OCI-LY1 (cell line): Measurements from ENCODE around the gene TMC5.

Source experiments
- H2AFZ ChIP-seq: fragments of 200-600 bp; sonication (generic), shearing (Covaris generic); 2 replicates; pipeline ENCODE4 v1.6.0; 2014; ENCODE audit warnings: antibody characterized with exemption, mild to moderate bottlenecking, low read length
- H3F3A ChIP-seq: fragments of 200-600 bp; sonication (generic), shearing (Covaris generic); 2 replicates; pipeline ENCODE4 v1.6.0; 2014; ENCODE audit warnings: mild to moderate bottlenecking, antibody characterized with exemption, low read length, moderate library complexity; ENCODE audit not compliant: insufficient read depth
- H3K27ac ChIP-seq: fragments of 200-600 bp; sonication (generic); 2 replicates; pipeline ENCODE4 v1.5.1; 2014; ENCODE audit warnings: low read length, mixed run types, mild to moderate bottlenecking, low read depth; ENCODE audit not compliant: poor library complexity, severe bottlenecking
- H3K27me3 ChIP-seq: fragments of 200-600 bp; sonication (generic); 2 replicates; pipeline ENCODE4 v1.6.0; 2014; ENCODE audit warnings: antibody characterized with exemption, mild to moderate bottlenecking, low read length, moderate library complexity; ENCODE audit not compliant: insufficient read depth
- H3K36me3 ChIP-seq: fragments of 200-600 bp; sonication (generic); 2 replicates; pipeline ENCODE4 v1.6.1; 2014; ENCODE audit warnings: mild to moderate bottlenecking, antibody characterized with exemption, low read length, moderate library complexity, mixed read lengths; ENCODE audit not compliant: insufficient read depth
- H3K4me1 ChIP-seq: fragments of 200-600 bp; sonication (generic); 2 replicates; pipeline ENCODE4 v1.5.1; 2014; ENCODE audit warnings: mild to moderate bottlenecking, low read length, moderate library complexity; ENCODE audit not compliant: insufficient read depth, severe bottlenecking
- H3K4me2 ChIP-seq: fragments of 200-600 bp; sonication (generic), shearing (Covaris generic); 2 replicates; pipeline ENCODE4 v1.6.1; 2014; ENCODE audit warnings: low read length
- H3K4me3 ChIP-seq: fragments of 200-600 bp; sonication (generic); 2 replicates; pipeline ENCODE4 v1.5.1; 2014; ENCODE audit warnings: low read length, low read depth, mild to moderate bottlenecking, mixed read lengths; ENCODE audit not compliant: poor library complexity, severe bottlenecking
- H3K79me2 ChIP-seq: fragments of 200-600 bp; shearing (Covaris generic); 2 replicates; pipeline ENCODE4 v1.6.1; 2016; ENCODE audit warnings: mixed run types, low read length, mixed read lengths; ENCODE audit not compliant: insufficient read depth
- H3K9ac ChIP-seq: fragments of 200-600 bp; sonication (generic), shearing (Covaris generic); 2 replicates; pipeline ENCODE4 v1.6.1; 2014; ENCODE audit warnings: mild to moderate bottlenecking, low read length, mixed read lengths
- H3K9me2 ChIP-seq: fragments of 200-600 bp; sonication (generic), shearing (Covaris generic); 2 replicates; pipeline ENCODE4 v1.6.1; 2014; ENCODE audit warnings: low read depth, mild to moderate bottlenecking, low read length, mixed read lengths
- H3K9me3 ChIP-seq: fragments of 200-600 bp; shearing (Covaris generic); 2 replicates; pipeline ENCODE4 v1.6.1; 2014; ENCODE audit warnings: low read length, mixed read lengths
- H4K20me1 ChIP-seq: fragments of 200-600 bp; sonication (generic), shearing (Covaris generic); 2 replicates; pipeline ENCODE4 v1.6.0; 2016; ENCODE audit warnings: mild to moderate bottlenecking, low read length; ENCODE audit not compliant: insufficient read depth
- EZH2 ChIP-seq: fragments of 200-600 bp; sonication (generic), shearing (Covaris generic); IDR thresholded peaks from 2 replicates; pipeline ENCODE4 v1.8.0; 2017; ENCODE audit warnings: borderline replicate concordance, mixed run types, mild to moderate bottlenecking, antibody characterized with exemption, low read length, moderate library complexity, mixed read lengths
- TF ChIP-seq, protein P1 (sequence below): fragments of 200-600 bp; sonication (generic), shearing (Covaris generic); IDR thresholded peaks from 2 replicates; pipeline ENCODE4 v1.5.1; 2017; ENCODE audit warnings: mild to moderate bottlenecking, antibody characterized with exemption, low read length, moderate library complexity, mixed read lengths

TMC5 gene

DNA sequence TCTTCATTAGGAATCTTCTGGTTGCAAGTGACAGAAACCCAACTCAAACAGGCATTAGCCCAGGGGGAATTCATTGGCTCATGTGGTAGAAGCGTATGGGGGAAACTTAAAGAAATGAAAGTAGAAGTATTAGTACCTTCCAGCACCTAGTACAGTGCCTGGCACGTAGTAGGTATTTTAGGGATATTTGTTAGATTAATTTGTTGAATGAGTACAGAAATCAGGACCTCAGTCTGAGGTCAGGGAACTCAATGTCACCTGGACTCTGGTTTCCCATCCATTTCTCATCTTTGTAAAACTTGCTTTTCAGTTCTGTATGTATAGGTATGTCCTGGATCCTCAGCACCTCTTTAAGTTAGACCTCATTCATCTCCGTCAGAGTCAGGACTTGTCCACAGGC is 32.5 kb downstream of the TMC5 start:
- no peaks in the 10 kb centered on the region for H3K4me1 ChIP-seq
- H3K4me2 ChIP-seq = no peak overlapping the region
- H3K27me3 ChIP-seq = no peaks in the 10 kb centered on the region
- H3K4me3 ChIP-seq = no peak overlapping the region
- H2AFZ ChIP-seq = no peak overlapping the region
- no peaks in the 10 kb centered on the region for H3K36me3 ChIP-seq
- H3K9me2 ChIP-seq = no peaks in the 10 kb centered on the region
- no peaks in the 10 kb centered on the region for H3K9me3 ChIP-seq
- no peak overlapping the region for H3K9ac ChIP-seq
- no peak for TF ChIP-seq EZH2
- TF ChIP-seq, protein P1, sequence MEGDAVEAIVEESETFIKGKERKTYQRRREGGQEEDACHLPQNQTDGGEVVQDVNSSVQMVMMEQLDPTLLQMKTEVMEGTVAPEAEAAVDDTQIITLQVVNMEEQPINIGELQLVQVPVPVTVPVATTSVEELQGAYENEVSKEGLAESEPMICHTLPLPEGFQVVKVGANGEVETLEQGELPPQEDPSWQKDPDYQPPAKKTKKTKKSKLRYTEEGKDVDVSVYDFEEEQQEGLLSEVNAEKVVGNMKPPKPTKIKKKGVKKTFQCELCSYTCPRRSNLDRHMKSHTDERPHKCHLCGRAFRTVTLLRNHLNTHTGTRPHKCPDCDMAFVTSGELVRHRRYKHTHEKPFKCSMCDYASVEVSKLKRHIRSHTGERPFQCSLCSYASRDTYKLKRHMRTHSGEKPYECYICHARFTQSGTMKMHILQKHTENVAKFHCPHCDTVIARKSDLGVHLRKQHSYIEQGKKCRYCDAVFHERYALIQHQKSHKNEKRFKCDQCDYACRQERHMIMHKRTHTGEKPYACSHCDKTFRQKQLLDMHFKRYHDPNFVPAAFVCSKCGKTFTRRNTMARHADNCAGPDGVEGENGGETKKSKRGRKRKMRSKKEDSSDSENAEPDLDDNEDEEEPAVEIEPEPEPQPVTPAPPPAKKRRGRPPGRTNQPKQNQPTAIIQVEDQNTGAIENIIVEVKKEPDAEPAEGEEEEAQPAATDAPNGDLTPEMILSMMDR = no peak
- H3K27ac ChIP-seq = no peak overlapping the region
- no peaks in the 10 kb centered on the region for H4K20me1 ChIP-seq
- H3F3A ChIP-seq = no peaks in the 10 kb centered on the region
- no peaks in the 10 kb centered on the region for H3K79me2 ChIP-seq

DNA sequence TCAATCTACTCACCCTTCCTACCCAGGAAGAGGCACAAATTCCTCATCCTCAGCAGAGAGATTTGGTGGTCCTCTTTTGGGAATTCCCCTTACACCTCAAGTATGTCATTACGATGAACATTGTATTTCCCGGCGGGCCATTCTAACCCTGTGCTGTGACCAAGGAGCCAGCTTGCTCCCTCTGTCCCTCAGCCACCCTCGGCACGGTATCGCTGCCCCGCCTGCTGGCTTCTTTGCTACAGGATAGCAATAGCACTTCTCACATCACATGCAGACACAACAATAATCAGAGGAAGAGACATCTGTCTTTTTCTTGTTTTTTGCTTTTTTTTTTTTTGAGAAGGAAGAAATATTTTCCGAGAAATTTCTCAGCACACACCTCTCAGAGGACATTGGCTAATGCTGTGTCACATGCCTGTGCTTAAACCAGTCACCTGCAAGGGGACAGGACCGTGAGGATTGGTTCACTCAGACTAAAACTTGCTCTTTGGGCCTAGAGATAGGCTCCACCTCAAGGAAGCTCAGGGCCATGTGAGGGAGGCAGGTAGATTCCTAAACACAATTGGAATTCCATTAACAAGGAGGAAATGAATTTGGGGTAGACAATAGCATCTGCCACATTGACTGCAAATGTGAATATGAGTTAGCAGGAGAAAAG is 41.2 kb downstream of the TMC5 start:
- H2AFZ ChIP-seq = no peak overlapping the region
- no peak for TF ChIP-seq EZH2
- no peaks in the 10 kb centered on the region for H3K27me3 ChIP-seq
- H4K20me1 ChIP-seq = no peaks in the 10 kb centered on the region
- no peak overlapping the region for H3K9ac ChIP-seq
- H3F3A ChIP-seq = no peaks in the 10 kb centered on the region
- no peak overlapping the region for H3K4me2 ChIP-seq
- no peak overlapping the region for H3K4me3 ChIP-seq
- no peaks in the 10 kb centered on the region for H3K9me2 ChIP-seq
- no peaks in the 10 kb centered on the region for H3K36me3 ChIP-seq
- H3K4me1 ChIP-seq = no peaks in the 10 kb centered on the region
- H3K9me3 ChIP-seq = no peaks in the 10 kb centered on the region
- no peak overlapping the region for H3K27ac ChIP-seq
- H3K79me2 ChIP-seq = no peaks in the 10 kb centered on the region

DNA sequence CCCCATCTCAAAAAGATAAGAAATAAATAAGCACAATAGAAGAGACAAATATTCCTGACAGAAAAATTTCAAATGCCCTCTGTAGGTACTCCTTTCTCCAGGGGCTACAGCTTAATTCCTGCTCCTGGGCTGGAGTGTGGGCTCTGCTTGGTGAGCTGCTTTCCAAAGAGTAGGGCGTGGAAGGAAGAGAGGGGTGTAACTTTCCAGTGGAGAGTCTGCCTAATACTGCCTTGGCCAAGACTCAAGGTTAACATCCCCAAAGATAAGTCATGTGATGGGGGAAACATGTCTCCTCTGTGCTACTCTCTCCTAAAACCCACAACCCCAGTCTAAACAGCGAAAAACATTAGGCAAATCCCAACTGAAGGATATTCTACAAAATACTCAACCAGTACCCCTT is 42.7 kb downstream of the TMC5 start:
- Histone ChIP-seq H2AFZ (no peak overlapping the region), H3F3A (no peaks in the 10 kb centered on the region), H4K20me1 (no peaks in the 10 kb centered on the region), H3K9me2 (no peaks in the 10 kb centered on the region), H3K27me3 (no peaks in the 10 kb centered on the region), H3K9me3 (no peaks in the 10 kb centered on the region), H3K4me3 (no peak overlapping the region), H3K27ac (no peak overlapping the region), H3K4me2 (no peak overlapping the region), H3K79me2 (no peaks in the 10 kb centered on the region), H3K9ac (no peak overlapping the region), H3K4me1 (no peaks in the 10 kb centered on the region), H3K36me3 (no peaks in the 10 kb centered on the region)
- no peak for TF ChIP-seq EZH2
- TF ChIP-seq, protein P1 = no peak
